ENCODE results near the gene ARHGEF11. TPM values are rescaled to one million over a fixed set of nuclear protein-coding genes. Genes with fewer than 3 reads are reported as not detected.

ARHGEF11 gene
- total RNA-seq, 1 experiment from 2014 or later, result 55.5 TPM

DNA sequence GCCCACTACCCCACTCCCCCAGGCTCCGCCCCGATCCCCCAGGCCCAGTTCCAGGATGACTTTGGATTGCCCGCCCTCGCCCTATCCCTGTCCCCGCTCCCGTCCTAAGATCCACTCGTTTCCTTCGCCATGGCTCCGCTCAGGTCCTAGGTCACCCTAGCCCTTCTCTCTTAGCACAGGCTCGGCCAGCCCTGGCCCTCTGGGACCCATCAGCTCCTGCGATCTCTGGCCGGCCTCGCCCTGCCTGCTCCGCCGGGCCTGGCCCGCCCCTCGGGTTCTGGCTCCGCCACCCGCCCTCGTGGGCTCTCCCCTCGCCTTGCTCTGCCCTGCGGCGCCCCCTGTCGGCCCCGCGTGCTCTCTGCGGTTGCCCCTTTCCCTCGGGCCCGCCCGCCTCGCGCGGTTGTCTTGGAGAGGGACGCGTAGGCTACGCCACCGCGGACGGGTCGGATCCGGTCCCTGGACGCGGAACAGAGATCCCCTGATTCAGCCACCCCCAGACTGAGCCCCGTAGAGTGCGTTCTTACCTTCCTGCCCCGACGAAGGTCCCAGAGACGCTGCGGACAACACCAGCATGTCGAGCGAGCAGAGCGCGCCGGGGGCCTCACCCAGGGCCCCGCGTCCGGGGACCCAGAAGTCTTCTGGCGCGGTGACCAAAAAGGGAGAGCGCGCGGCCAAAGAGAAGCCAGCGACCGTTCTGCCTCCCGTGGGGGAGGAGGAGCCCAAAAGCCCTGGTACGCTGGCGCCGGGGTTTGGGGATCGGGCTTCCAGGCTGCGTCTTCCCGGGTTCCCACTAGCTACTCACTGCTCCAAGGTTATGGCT lies 125.1 kb downstream of the ARHGEF11 start, which contains the start of gene LRRC71:
TSS of gene LRRC71 (plus strand) at position 400 of the 820 bp plus-strand sequence. CDS start at position 572, 172 bp downstream.
- intact Hi-C loops (cut with micrococcal nuclease; ENCODE audit: unreplicated experiment) (loop anchor here (1.0 to 10.0 kb wide), 2 partner anchors 28 to 66 kb away; partner anchors contain the start of gene INSRR), in situ Hi-C loops (cut with HindIII; ENCODE audit: low pct_unique_long_range_greater_than_20kb, low sequenced_read_pairs) (no loop called here)
- Histone ChIP-seq H3K27me3 (ENCODE audit: control insufficient read depth, insufficient read depth, low read length) (no peaks in the 10 kb centered on the region), H3K4me3 (ENCODE audit: low read depth in 2 of 2, low read length in 2 of 2) (peak within 1 kb of the TSS; percentile 28 to 47), H3K27ac (ENCODE audit: low read length) (0 out of 2 replicates have a peak within 1 kb of the TSS, but pooled peaks have one; percentile 20), H3K9me3 (ENCODE audit: control insufficient read depth, insufficient read depth, low read depth, low read length) (no peaks in the 10 kb centered on the region), H3K36me3 (ENCODE audit: control insufficient read depth, insufficient read depth, low read length) (no peaks in the 10 kb centered on the region), H3K4me1 (ENCODE audit: control insufficient read depth, insufficient read depth, low read length) (peaks cover 3% of the 10 kb centered on the region; the same call in 1 of the 2 replicates)
- DNase-seq (ENCODE audit: low read depth, low spot score) (no peak), ATAC-seq (peak; percentile 98)
- ChIA-PET CTCF (interaction anchor here (0.7 to 1.0 kb wide), 2 partner anchors 22 to 28 kb away, joined by 3 to 8 read pairs; no protein-coding TSS in a partner anchor), POLR2A (interaction anchor here (0.6 kb wide), 1 partner anchor 16 kb away, joined by 3 read pairs; no protein-coding TSS in a partner anchor)
- BruUV-seq (replicated peaks), result no TSS peak
- TF ChIP-seq SIN3A (IDR thresholded peaks at IDR 0.05; ENCODE audit: borderline replicate concordance, insufficient read depth, low read depth, low read length) (0 out of 2 replicates have a peak, but pooled peaks have one; percentile 52), TCF7L2 (IDR thresholded peaks at IDR 0.05; ENCODE audit: low read depth, low read length) (no peak)
- TF ChIP-seq, protein P1, sequence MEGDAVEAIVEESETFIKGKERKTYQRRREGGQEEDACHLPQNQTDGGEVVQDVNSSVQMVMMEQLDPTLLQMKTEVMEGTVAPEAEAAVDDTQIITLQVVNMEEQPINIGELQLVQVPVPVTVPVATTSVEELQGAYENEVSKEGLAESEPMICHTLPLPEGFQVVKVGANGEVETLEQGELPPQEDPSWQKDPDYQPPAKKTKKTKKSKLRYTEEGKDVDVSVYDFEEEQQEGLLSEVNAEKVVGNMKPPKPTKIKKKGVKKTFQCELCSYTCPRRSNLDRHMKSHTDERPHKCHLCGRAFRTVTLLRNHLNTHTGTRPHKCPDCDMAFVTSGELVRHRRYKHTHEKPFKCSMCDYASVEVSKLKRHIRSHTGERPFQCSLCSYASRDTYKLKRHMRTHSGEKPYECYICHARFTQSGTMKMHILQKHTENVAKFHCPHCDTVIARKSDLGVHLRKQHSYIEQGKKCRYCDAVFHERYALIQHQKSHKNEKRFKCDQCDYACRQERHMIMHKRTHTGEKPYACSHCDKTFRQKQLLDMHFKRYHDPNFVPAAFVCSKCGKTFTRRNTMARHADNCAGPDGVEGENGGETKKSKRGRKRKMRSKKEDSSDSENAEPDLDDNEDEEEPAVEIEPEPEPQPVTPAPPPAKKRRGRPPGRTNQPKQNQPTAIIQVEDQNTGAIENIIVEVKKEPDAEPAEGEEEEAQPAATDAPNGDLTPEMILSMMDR (IDR thresholded peaks at IDR 0.05), result peak; percentile 98

DNA sequence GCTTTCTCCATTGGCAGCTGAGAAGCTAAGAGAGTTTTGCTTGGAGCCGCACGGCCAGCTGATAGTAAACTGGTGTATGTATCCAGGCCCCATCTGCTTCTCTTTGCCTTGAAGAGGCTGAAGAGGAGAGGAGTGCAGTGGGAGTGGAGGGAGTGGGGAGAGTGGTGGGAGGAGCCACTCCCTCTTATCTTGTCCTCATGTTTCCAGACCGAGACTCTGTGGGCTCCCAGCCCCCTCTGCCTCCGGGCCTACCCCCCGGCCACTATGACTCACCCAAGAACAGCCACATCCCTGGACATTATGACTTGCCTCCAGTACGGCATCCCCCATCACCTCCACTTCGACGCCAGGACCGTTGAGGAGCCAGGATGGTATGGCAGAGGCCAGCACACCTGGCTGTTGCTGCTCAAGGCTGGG lies 131.1 kb downstream of the ARHGEF11 start:
- in situ Hi-C loops (cut with HindIII; ENCODE audit: low pct_unique_long_range_greater_than_20kb, low sequenced_read_pairs) (no loop called here), intact Hi-C loops (cut with micrococcal nuclease; ENCODE audit: unreplicated experiment) (no loop called here)
- ATAC-seq (no peak), DNase-seq (ENCODE audit: low read depth, low spot score) (no peak)
- CTCF ChIA-PET, result no interaction called here
- no peak overlapping the region for H3K4me3 ChIP-seq (ENCODE audit: low read depth in 2 of 2, low read length in 2 of 2)
- no TSS peak for BruUV-seq (replicated peaks)
- H3K27ac ChIP-seq (ENCODE audit: low read length), result no peak overlapping the region
- H3K4me1 ChIP-seq (ENCODE audit: control insufficient read depth, insufficient read depth, low read length), result peaks cover 5% of the 10 kb centered on the region; the same call in 1 of the 2 replicates
- POLR2A ChIA-PET, result no interaction called here
- H3K9me3 ChIP-seq (ENCODE audit: control insufficient read depth, insufficient read depth, low read depth, low read length), result no peaks in the 10 kb centered on the region
- TF ChIP-seq REST (IDR thresholded peaks at IDR 0.05; ENCODE audit: insufficient read depth in 1 of 2, low read depth in 2 of 2, low read length in 1 of 2) (no peak), POLR2AphosphoS5 (IDR thresholded peaks at IDR 0.05; ENCODE audit: low read depth, low read length) (no peak), TCF7L2 (IDR thresholded peaks at IDR 0.05; ENCODE audit: low read depth, low read length) (no peak)
- TF ChIP-seq, protein P1 (IDR thresholded peaks at IDR 0.05), result no peak
- H3K27me3 ChIP-seq (ENCODE audit: control insufficient read depth, insufficient read depth, low read length), result no peaks in the 10 kb centered on the region
- H3K36me3 ChIP-seq (ENCODE audit: control insufficient read depth, insufficient read depth, low read length), result no peaks in the 10 kb centered on the region
